ENCODE measurements around the gene MFAP4. TPM values are rescaled to one million over a fixed set of nuclear protein-coding genes. Genes with fewer than 3 reads are reported as not detected.

MFAP4 gene
- total RNA-seq, 1 experiment from 2014 or later, result 4.0 TPM

GRCh38 chr17:19409509-19409908 is 22.5 kb upstream of the MFAP4 start:
- H3K9me3 Mint-ChIP-seq, result no peaks in the 10 kb centered on the region
- no peak overlapping the region for H3K4me3 Mint-ChIP-seq
- H3K4me1 Mint-ChIP-seq, result peaks cover 19% of the 10 kb centered on the region
- no peak for DNase-seq (ENCODE audit: low spot score)
- TF ChIP-seq ATF1 (CRISPR knock-in tag; IDR thresholded peaks at IDR 0.05), result no peak
- no peak for TF ChIP-seq CREB1 (CRISPR knock-in tag; IDR thresholded peaks at IDR 0.05)
- no peak for TF ChIP-seq ZNF425 (CRISPR knock-in tag; conservative IDR thresholded peaks at IDR 0.05)
- TF ChIP-seq SMAD4 (CRISPR knock-in tag; IDR thresholded peaks at IDR 0.05), result no peak
- TF ChIP-seq ZNF416 (CRISPR knock-in tag; IDR thresholded peaks at IDR 0.05), result no peak
- no peak for TF ChIP-seq GTF2I (CRISPR knock-in tag; conservative IDR thresholded peaks at IDR 0.05)
- TF ChIP-seq NFE2L1 (CRISPR knock-in tag; IDR thresholded peaks at IDR 0.05), result no peak
- TF ChIP-seq E2F4 (CRISPR knock-in tag; IDR thresholded peaks at IDR 0.05; ENCODE audit: borderline replicate concordance, low read depth), result no peak
- no peak for TF ChIP-seq EMX1 (CRISPR knock-in tag; IDR thresholded peaks at IDR 0.05)
- no peak for TF ChIP-seq JAZF1 (CRISPR knock-in tag; IDR thresholded peaks at IDR 0.05)
- TF ChIP-seq TEAD1 (CRISPR knock-in tag; IDR thresholded peaks at IDR 0.05), result no peak
- TF ChIP-seq IRF1 (CRISPR knock-in tag; IDR thresholded peaks at IDR 0.05), result no peak
- no peak for TF ChIP-seq ATF6 (CRISPR knock-in tag; IDR thresholded peaks at IDR 0.05)
- TF ChIP-seq ETV6 (CRISPR knock-in tag; IDR thresholded peaks at IDR 0.05), result no peak
- TF ChIP-seq ERG (CRISPR knock-in tag; IDR thresholded peaks at IDR 0.05), result no peak
- no peak for TF ChIP-seq ZBTB43 (CRISPR knock-in tag; IDR thresholded peaks at IDR 0.05)
- no peak for TF ChIP-seq TP53 (CRISPR knock-in tag; IDR thresholded peaks at IDR 0.05)
- TF ChIP-seq ESRRA (CRISPR knock-in tag; IDR thresholded peaks at IDR 0.05; ENCODE audit: borderline replicate concordance), result no peak
- POLR2A ChIA-PET, result no interaction called here
- no peak overlapping the region for H3K27ac Mint-ChIP-seq
- CTCF ChIA-PET, result interaction anchor here (1.9 kb wide), 1 partner anchor 32 kb away, joined by 5 read pairs; the partner anchor contains the start of gene MAPK7
- no peak for ATAC-seq
- no peaks in the 10 kb centered on the region for H3K27me3 Mint-ChIP-seq (ENCODE audit: low read depth)
- no peaks in the 10 kb centered on the region for H3K36me3 Mint-ChIP-seq

DNA sequence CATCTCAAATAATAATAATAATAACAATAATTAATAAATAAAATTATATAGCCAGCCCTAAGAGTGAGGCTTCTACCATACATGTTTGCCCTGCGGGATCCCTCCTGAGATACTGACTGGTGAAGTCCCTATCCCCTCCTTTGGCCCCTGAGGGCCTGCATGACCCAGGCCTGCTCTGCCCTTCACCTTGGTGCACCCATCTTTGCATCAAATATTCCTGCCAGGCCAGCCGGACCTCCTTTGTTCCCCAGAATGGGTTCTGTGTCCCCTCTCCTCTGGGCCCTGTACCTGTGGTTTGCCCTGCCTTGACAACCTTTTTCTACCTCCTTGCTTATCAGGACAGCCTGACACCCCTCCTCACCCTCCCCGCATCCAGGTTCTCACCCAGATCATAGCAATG is 22.1 kb upstream of the MFAP4 start:
- CTCF ChIA-PET, result interaction anchor here (1.9 kb wide), 1 partner anchor 31 kb away, joined by 5 read pairs; the partner anchor contains the start of gene MAPK7
- no peak for DNase-seq (ENCODE audit: low spot score)
- Mint-ChIP-seq H3K36me3 (no peaks in the 10 kb centered on the region), H3K27ac (no peak overlapping the region), H3K27me3 (ENCODE audit: low read depth) (no peaks in the 10 kb centered on the region), H3K9me3 (no peaks in the 10 kb centered on the region), H3K4me1 (peaks cover 19% of the 10 kb centered on the region), H3K4me3 (no peak overlapping the region)
- ATAC-seq, result no peak
- POLR2A ChIA-PET, result no interaction called here
- no peak for TF ChIP-seq SMAD4 (CRISPR knock-in tag; IDR thresholded peaks at IDR 0.05)
- no peak for TF ChIP-seq CTCF (IDR thresholded peaks at IDR 0.05)
- no peak for TF ChIP-seq CREB1 (CRISPR knock-in tag; IDR thresholded peaks at IDR 0.05)
- no peak for TF ChIP-seq FOXK1 (CRISPR knock-in tag; IDR thresholded peaks at IDR 0.05)
- TF ChIP-seq HMGA2 (CRISPR knock-in tag; IDR thresholded peaks at IDR 0.05), result no peak
- no peak for TF ChIP-seq MLX (CRISPR knock-in tag; IDR thresholded peaks at IDR 0.05)
- TF ChIP-seq, protein P1, sequence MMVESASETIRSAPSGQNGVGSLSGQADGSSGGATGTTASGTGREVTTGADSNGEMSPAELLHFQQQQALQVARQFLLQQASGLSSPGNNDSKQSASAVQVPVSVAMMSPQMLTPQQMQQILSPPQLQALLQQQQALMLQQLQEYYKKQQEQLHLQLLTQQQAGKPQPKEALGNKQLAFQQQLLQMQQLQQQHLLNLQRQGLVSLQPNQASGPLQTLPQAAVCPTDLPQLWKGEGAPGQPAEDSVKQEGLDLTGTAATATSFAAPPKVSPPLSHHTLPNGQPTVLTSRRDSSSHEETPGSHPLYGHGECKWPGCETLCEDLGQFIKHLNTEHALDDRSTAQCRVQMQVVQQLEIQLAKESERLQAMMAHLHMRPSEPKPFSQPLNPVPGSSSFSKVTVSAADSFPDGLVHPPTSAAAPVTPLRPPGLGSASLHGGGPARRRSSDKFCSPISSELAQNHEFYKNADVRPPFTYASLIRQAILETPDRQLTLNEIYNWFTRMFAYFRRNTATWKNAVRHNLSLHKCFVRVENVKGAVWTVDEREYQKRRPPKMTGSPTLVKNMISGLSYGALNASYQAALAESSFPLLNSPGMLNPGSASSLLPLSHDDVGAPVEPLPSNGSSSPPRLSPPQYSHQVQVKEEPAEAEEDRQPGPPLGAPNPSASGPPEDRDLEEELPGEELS (CRISPR knock-in tag; IDR thresholded peaks at IDR 0.05), result no peak
